AG04449 (cell line): ENCODE results near the gene MRPS6.
A peak's percentile ranks its signal among the peaks of the same experiment; 100 is the strongest.

Experiments used
- CTCF ChIA-PET: fragments of 350-600 bp; formaldehyde crosslinking; extraction: SDS; loops from one replicate; lab custom pipeline; 2021; ENCODE audit warnings: antibody characterized with exemption; lab: Yijun Ruan, JAX
- POLR2A ChIA-PET: fragments of 400-600, 350-600 bp; formaldehyde crosslinking; extraction: SDS; loops from one replicate; lab custom pipeline; 2020; ENCODE audit warnings: antibody characterized with exemption, inconsistent platforms; lab: Yijun Ruan, JAX
- DNase-seq: peaks from one replicate; pipeline ENCODE4 v3.0.0-alpha.2; 2010; ENCODE audit warnings: low read depth, low spot score
- H3K4me3 ChIP-seq: 2 replicates; pipeline ENCODE4 v1.5.1; 2011; ENCODE audit warnings: low read depth, mild to moderate bottlenecking, control low read depth, low read length
- TF ChIP-seq, protein P1 (sequence below): IDR thresholded peaks from one replicate; pipeline ENCODE4 v1.5.1; 2011; ENCODE audit warnings: mild to moderate bottlenecking, moderate library complexity, low read length, control low read depth, inconsistent platforms; ENCODE audit not compliant: insufficient read depth; ENCODE audit errors: missing control alignments

MRPS6 gene

GRCh38 chr21:34074283-34075090, 1.1 kb downstream of the MRPS6 start:
- POLR2A ChIA-PET: no interaction called here
- CTCF ChIA-PET: interaction anchor here (0.6 to 5.1 kb wide), 8 partner anchors 11 to 279 kb away, joined by 3 to 37 read pairs (median 8); no protein-coding TSS in a partner anchor
- no peak for DNase-seq
- TF ChIP-seq, protein P1, sequence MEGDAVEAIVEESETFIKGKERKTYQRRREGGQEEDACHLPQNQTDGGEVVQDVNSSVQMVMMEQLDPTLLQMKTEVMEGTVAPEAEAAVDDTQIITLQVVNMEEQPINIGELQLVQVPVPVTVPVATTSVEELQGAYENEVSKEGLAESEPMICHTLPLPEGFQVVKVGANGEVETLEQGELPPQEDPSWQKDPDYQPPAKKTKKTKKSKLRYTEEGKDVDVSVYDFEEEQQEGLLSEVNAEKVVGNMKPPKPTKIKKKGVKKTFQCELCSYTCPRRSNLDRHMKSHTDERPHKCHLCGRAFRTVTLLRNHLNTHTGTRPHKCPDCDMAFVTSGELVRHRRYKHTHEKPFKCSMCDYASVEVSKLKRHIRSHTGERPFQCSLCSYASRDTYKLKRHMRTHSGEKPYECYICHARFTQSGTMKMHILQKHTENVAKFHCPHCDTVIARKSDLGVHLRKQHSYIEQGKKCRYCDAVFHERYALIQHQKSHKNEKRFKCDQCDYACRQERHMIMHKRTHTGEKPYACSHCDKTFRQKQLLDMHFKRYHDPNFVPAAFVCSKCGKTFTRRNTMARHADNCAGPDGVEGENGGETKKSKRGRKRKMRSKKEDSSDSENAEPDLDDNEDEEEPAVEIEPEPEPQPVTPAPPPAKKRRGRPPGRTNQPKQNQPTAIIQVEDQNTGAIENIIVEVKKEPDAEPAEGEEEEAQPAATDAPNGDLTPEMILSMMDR: no peak
- peak overlapping the region; percentile 85 for H3K4me3 ChIP-seq

- CTCF ChIA-PET: interaction anchor here (1.4 to 5.1 kb wide), 9 partner anchors 12 to 276 kb away, joined by 3 to 37 read pairs (median 7); no protein-coding TSS in a partner anchor
- TF ChIP-seq, protein P1: no peak
- DNase-seq: no peak
- POLR2A ChIA-PET: no interaction called here
- H3K4me3 ChIP-seq: peak overlapping the region; percentile 85
These were observed 1.7 kb downstream of the MRPS6 start for GRCh38 chr21:34075091-34075425.

- TF ChIP-seq, protein P1: no peak
- peak overlapping the region; percentile 26 for H3K4me3 ChIP-seq
- no peak for DNase-seq
- CTCF ChIA-PET: interaction anchor here (1.4 to 5.1 kb wide), 6 partner anchors 15 to 275 kb away, joined by 3 to 37 read pairs (median 7); no protein-coding TSS in a partner anchor
- POLR2A ChIA-PET: no interaction called here
These were observed 2.6 kb downstream of the MRPS6 start for GRCh38 chr21:34075760-34076660.

DNA sequence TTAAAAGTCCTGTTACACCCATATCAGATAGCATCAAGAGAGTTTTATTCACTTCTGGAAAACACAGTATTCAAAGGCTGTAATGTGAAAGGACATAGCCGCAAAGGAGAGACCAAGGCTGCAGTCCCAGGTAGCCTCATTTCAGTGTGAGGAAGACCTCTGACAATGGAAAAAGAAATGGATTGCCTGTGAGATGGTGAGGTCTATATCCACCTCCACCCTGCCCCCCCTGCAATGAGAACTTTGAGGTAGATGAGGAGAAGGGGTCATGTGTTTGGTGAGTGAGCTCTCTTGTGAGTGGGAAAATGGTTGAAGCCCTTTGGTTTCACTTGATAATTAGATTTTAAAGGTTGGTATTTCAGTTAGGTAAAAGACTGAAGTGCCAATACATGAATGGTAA, 3.5 kb downstream of the MRPS6 start:
- no peak for DNase-seq
- ChIA-PET POLR2A (no interaction called here), CTCF (interaction anchor here (1.1 to 5.1 kb wide), 5 partner anchors 14 to 271 kb away, joined by 3 to 37 read pairs (median 8); no protein-coding TSS in a partner anchor)
- TF ChIP-seq, protein P1: no peak
- H3K4me3 ChIP-seq: no peak overlapping the region

DNA sequence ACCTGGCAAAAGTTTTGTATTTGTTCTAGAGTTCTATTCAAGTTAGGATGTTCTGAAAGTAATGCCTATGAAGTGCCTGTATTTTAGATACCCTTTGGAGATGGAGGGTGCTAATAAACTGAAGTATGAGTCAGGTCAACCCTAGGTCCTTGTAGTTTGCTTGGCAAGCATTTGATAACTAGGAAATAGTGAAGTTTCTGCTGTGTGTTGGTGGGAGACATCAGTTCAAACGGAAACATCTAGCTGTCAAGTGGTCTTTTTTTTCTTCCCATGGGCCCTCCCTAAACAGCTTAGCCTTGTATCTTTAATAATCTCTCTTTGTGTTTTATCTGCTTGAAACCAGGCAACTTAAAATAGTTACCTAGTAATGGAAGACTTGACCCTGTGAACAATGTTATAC, 4.5 kb downstream of the MRPS6 start:
- no peak overlapping the region for H3K4me3 ChIP-seq
- DNase-seq: no peak
- CTCF ChIA-PET: interaction anchor here (0.8 to 2.2 kb wide), 3 partner anchors 17 to 154 kb away, joined by 3 to 8 read pairs (median 4); no protein-coding TSS in a partner anchor
- TF ChIP-seq, protein P1: no peak
- POLR2A ChIA-PET: no interaction called here

- POLR2A ChIA-PET: no interaction called here
These were observed 5.5 kb downstream of the MRPS6 start for GRCh38 chr21:34078915-34079314.

More at GRCh38 chr21:34078915-34079314, 5.5 kb downstream of the MRPS6 start:
- TF ChIP-seq, protein P1: no peak
- no peak overlapping the region for H3K4me3 ChIP-seq
- no peak for DNase-seq
- CTCF ChIA-PET: interaction anchor here (0.8 to 2.2 kb wide), 4 partner anchors 11 to 155 kb away, joined by 3 to 8 read pairs (median 4); no protein-coding TSS in a partner anchor
